Skeletal muscle tissue (tissue), 4 donors: ENCODE data around the gene ATP6V0D1. TPM values are rescaled to one million over a fixed set of nuclear protein-coding genes. Genes with fewer than 3 reads are reported as not detected.
A peak's percentile ranks its signal among the peaks of the same experiment; 100 is the strongest.

ENCODE experiments used
- H3K27ac ChIP-seq: one replicate; pipeline ENCODE4 v1.7.0; 2013; ENCODE audit warnings: mild to moderate bottlenecking, low read depth, low read length, inconsistent platforms
- H3K27me3 ChIP-seq, 3 donors: one replicate each; pipeline ENCODE4 v1.7.0; 2013; ENCODE audit warnings: low read length in 3 of 3; ENCODE audit not compliant: control insufficient read depth in 3 of 3, insufficient read depth in 3 of 3
- H3K36me3 ChIP-seq, 3 donors: one replicate each; pipeline ENCODE4 v1.7.0; 2013; ENCODE audit warnings: low read length in 3 of 3; ENCODE audit not compliant: control insufficient read depth in 3 of 3, insufficient read depth in 3 of 3
- H3K4me1 ChIP-seq, 3 donors: one replicate each; pipeline ENCODE4 v1.7.0; 2013; ENCODE audit warnings: low read length in 3 of 3, mild to moderate bottlenecking in 3 of 3; ENCODE audit not compliant: control insufficient read depth in 3 of 3, insufficient read depth in 3 of 3
- H3K4me3 ChIP-seq, 3 donors: one replicate each; pipeline ENCODE4 v1.7.0; 2013; ENCODE audit warnings: low read length in 3 of 3
- H3K9ac ChIP-seq, 3 donors: one replicate each; pipeline ENCODE4 v1.7.0; 2013; ENCODE audit warnings: low read length in 3 of 3, mild to moderate bottlenecking in 3 of 3, moderate library complexity in 2 of 3, low read depth in 1 of 3
- H3K9me3 ChIP-seq, 3 donors: one replicate each; pipeline ENCODE4 v1.7.0; 2013; ENCODE audit warnings: low read length in 3 of 3; ENCODE audit not compliant: control insufficient read depth in 3 of 3
- total RNA-seq: library from RNA; depleted of rRNA; stranded (reverse); fragments of >200 nt; gene quantifications from one replicate; pipeline ENCODE4 v1.2.3, GENCODE V29; 2014
- donor health status: Osteomylitis.

The ATP6V0D1 gene
- total RNA-seq, 1 donor from 2014 or later: 46.4 TPM

GRCh38 chr16:67397812-67398545 lies 83.0 kb downstream of the ATP6V0D1 start:
- H3K4me3 ChIP-seq: peak overlapping the region in 1 of 3 donors; percentile 15
- peaks cover 40 to 72% (median 63%) of the 10 kb centered on the region in 3 donors for H3K4me1 ChIP-seq
- H3K36me3 ChIP-seq: no peaks in the 10 kb centered on the region
- H3K9ac ChIP-seq: peak overlapping the region in 1 of 3 donors; percentile 64
- H3K27me3 ChIP-seq: no peaks in the 10 kb centered on the region
- no peaks in the 10 kb centered on the region for H3K9me3 ChIP-seq
- H3K27ac ChIP-seq: no peak overlapping the region

- H3K27me3 ChIP-seq: no peaks in the 10 kb centered on the region
- H3K27ac ChIP-seq: peak overlapping the region; percentile 83
- peaks cover 48 to 80% (median 70%) of the 10 kb centered on the region in 3 donors for H3K4me1 ChIP-seq
- H3K4me3 ChIP-seq: no peak overlapping the region
- no peaks in the 10 kb centered on the region for H3K9me3 ChIP-seq
- H3K9ac ChIP-seq: peak overlapping the region; percentile 21 to 60 (median 53)
- H3K36me3 ChIP-seq: no peaks in the 10 kb centered on the region
Observed at GRCh38 chr16:67397036-67397801, 83.7 kb downstream of the ATP6V0D1 start.

GRCh38 chr16:67396159-67397035 lies 84.6 kb downstream of the ATP6V0D1 start:
- Histone ChIP-seq H3K9me3 (no peaks in the 10 kb centered on the region), H3K4me1 (peaks cover 56 to 87% (median 75%) of the 10 kb centered on the region in 3 donors), H3K9ac (peak overlapping the region; percentile 47 to 60 (median 53)), H3K27me3 (no peaks in the 10 kb centered on the region), H3K27ac (peak overlapping the region; percentile 83), H3K4me3 (peak overlapping the region in 1 of 3 donors; percentile 22), H3K36me3 (no peaks in the 10 kb centered on the region)

GRCh38 chr16:67395458-67396158 lies 85.3 kb downstream of the ATP6V0D1 start:
- Histone ChIP-seq H3K9me3 (no peaks in the 10 kb centered on the region), H3K27me3 (no peaks in the 10 kb centered on the region), H3K9ac (peak overlapping the region in 2 of 3 donors; percentile 47 to 57), H3K36me3 (no peaks in the 10 kb centered on the region), H3K4me3 (peak overlapping the region in 1 of 3 donors; percentile 22), H3K27ac (peak overlapping the region; percentile 83), H3K4me1 (peaks cover 64 to 87% (median 75%) of the 10 kb centered on the region in 3 donors)

GRCh38 chr16:67395105-67395457 lies 85.9 kb downstream of the ATP6V0D1 start:
- Histone ChIP-seq H3K4me3 (peak overlapping the region in 1 of 3 donors; percentile 7), H3K36me3 (no peaks in the 10 kb centered on the region)

GRCh38 chr16:67394155-67395104 lies 86.5 kb downstream of the ATP6V0D1 start:
- Histone ChIP-seq H3K9ac (peak overlapping the region; percentile 43 to 72 (median 56)), H3K27me3 (no peaks in the 10 kb centered on the region), H3K27ac (peak overlapping the region; percentile 80), H3K4me3 (peak overlapping the region in 2 of 3 donors; percentile 7 to 83), H3K4me1 (peaks cover 63 to 87% (median 75%) of the 10 kb centered on the region in 3 donors), H3K9me3 (no peaks in the 10 kb centered on the region), H3K36me3 (no peaks in the 10 kb centered on the region)

More at GRCh38 chr16:67395105-67395457, 85.9 kb downstream of the ATP6V0D1 start:
- Histone ChIP-seq H3K9ac (no peak overlapping the region), H3K27me3 (no peaks in the 10 kb centered on the region), H3K9me3 (no peaks in the 10 kb centered on the region), H3K4me1 (peaks cover 63 to 87% (median 75%) of the 10 kb centered on the region in 3 donors), H3K27ac (peak overlapping the region; percentile 83)

- H3K27me3 ChIP-seq: no peaks in the 10 kb centered on the region
- peaks cover 68 to 86% (median 77%) of the 10 kb centered on the region in 3 donors for H3K4me1 ChIP-seq
- no peaks in the 10 kb centered on the region for H3K36me3 ChIP-seq
- peak overlapping the region; percentile 80 for H3K27ac ChIP-seq
- no peaks in the 10 kb centered on the region for H3K9me3 ChIP-seq
- peak overlapping the region; percentile 43 to 72 (median 56) for H3K9ac ChIP-seq
- H3K4me3 ChIP-seq: peak overlapping the region in 2 of 3 donors; percentile 62 to 83
Observed at GRCh38 chr16:67393788-67394154, 87.2 kb downstream of the ATP6V0D1 start.

GRCh38 chr16:67393111-67393787 lies 87.7 kb downstream of the ATP6V0D1 start, which contains the start of gene TPPP3:
Gene TPPP3, minus strand, starts transcription at chr16:67393498. Its CDS starts 2,387 bp downstream, at chr16:67391111.
- Histone ChIP-seq H3K4me1 (peaks cover 68 to 81% (median 73%) of the 10 kb centered on the region in 3 donors), H3K4me3 (peak within 1 kb of the TSS; percentile 79 to 83 (median 82)), H3K27ac (peak within 1 kb of the TSS; percentile 80), H3K36me3 (no peaks in the 10 kb centered on the region), H3K9me3 (no peaks in the 10 kb centered on the region), H3K9ac (peak within 1 kb of the TSS; percentile 73 to 85 (median 82)), H3K27me3 (no peaks in the 10 kb centered on the region)
